ENCODE data around the gene IKZF3. TPM values are rescaled to one million over a fixed set of nuclear protein-coding genes. Genes with fewer than 3 reads are reported as not detected.

The IKZF3 gene
- total RNA-seq, 1 experiment from 2014 or later, result 0.81 TPM

DNA sequence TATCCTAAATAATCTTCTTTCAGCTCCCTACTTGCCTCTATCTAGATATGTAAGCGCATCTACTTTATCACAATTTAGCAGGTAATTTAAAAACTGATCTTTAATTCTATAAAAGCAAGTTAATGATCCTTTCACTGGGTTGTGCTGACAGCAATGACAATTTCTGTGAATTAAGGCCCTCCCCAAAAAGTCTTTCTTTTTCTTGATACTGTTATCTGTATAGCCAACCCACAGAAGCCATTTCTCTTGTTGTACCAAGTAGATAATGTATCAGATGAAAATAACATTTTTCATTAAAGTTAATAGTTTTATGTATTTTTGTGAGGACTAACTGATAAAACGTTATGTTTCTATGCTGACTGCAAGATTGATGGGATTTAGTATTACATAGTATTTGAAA, 7.7 kb upstream of the IKZF3 start (continued):
- no peak for TF ChIP-seq FOXK1 (CRISPR knock-in tag; IDR thresholded peaks at IDR 0.05)

DNA sequence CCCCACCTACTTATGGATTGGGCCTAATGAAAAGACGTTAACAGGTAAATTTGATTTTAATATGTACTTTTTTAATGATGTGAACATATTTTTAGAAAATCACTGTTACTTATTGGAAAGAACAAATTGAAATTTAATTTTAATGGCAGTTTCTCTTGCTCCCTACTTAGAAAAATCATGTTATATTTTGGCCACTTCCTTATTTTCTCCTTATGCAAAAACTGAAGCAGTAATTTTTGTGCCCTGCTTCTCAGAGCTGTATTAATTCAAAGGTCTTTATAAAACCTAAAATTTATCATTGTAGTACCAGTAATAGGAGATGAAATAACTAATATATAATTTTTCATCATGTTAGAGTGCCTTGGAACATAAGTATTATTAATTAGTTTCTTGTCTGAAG, 6.7 kb upstream of the IKZF3 start:
- H3K9me3 Mint-ChIP-seq, result no peaks in the 10 kb centered on the region
- TF ChIP-seq, protein P1, sequence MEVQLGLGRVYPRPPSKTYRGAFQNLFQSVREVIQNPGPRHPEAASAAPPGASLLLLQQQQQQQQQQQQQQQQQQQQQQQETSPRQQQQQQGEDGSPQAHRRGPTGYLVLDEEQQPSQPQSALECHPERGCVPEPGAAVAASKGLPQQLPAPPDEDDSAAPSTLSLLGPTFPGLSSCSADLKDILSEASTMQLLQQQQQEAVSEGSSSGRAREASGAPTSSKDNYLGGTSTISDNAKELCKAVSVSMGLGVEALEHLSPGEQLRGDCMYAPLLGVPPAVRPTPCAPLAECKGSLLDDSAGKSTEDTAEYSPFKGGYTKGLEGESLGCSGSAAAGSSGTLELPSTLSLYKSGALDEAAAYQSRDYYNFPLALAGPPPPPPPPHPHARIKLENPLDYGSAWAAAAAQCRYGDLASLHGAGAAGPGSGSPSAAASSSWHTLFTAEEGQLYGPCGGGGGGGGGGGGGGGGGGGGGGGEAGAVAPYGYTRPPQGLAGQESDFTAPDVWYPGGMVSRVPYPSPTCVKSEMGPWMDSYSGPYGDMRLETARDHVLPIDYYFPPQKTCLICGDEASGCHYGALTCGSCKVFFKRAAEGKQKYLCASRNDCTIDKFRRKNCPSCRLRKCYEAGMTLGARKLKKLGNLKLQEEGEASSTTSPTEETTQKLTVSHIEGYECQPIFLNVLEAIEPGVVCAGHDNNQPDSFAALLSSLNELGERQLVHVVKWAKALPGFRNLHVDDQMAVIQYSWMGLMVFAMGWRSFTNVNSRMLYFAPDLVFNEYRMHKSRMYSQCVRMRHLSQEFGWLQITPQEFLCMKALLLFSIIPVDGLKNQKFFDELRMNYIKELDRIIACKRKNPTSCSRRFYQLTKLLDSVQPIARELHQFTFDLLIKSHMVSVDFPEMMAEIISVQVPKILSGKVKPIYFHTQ (CRISPR knock-in tag; IDR thresholded peaks at IDR 0.05), result no peak
- TF ChIP-seq, protein P2, sequence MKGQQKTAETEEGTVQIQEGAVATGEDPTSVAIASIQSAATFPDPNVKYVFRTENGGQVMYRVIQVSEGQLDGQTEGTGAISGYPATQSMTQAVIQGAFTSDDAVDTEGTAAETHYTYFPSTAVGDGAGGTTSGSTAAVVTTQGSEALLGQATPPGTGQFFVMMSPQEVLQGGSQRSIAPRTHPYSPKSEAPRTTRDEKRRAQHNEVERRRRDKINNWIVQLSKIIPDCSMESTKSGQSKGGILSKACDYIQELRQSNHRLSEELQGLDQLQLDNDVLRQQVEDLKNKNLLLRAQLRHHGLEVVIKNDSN (CRISPR knock-in tag; IDR thresholded peaks at IDR 0.05), result no peak
- TF ChIP-seq FOXP1 (CRISPR knock-in tag; IDR thresholded peaks at IDR 0.05; ENCODE audit: borderline replicate concordance) (no peak), FOXK1 (CRISPR knock-in tag; IDR thresholded peaks at IDR 0.05) (no peak), TP53 (CRISPR knock-in tag; IDR thresholded peaks at IDR 0.05) (no peak), NFE2L1 (CRISPR knock-in tag; IDR thresholded peaks at IDR 0.05) (no peak), TCF7 (CRISPR knock-in tag; IDR thresholded peaks at IDR 0.05; ENCODE audit: low read depth) (no peak), NR3C1 (CRISPR knock-in tag; conservative IDR thresholded peaks at IDR 0.05; ENCODE audit: low read depth) (no peak)
- TF ChIP-seq, protein P3, sequence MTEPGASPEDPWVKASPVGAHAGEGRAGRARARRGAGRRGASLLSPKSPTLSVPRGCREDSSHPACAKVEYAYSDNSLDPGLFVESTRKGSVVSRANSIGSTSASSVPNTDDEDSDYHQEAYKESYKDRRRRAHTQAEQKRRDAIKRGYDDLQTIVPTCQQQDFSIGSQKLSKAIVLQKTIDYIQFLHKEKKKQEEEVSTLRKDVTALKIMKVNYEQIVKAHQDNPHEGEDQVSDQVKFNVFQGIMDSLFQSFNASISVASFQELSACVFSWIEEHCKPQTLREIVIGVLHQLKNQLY (CRISPR knock-in tag; IDR thresholded peaks at IDR 0.05), result no peak
- TF ChIP-seq, protein P4, sequence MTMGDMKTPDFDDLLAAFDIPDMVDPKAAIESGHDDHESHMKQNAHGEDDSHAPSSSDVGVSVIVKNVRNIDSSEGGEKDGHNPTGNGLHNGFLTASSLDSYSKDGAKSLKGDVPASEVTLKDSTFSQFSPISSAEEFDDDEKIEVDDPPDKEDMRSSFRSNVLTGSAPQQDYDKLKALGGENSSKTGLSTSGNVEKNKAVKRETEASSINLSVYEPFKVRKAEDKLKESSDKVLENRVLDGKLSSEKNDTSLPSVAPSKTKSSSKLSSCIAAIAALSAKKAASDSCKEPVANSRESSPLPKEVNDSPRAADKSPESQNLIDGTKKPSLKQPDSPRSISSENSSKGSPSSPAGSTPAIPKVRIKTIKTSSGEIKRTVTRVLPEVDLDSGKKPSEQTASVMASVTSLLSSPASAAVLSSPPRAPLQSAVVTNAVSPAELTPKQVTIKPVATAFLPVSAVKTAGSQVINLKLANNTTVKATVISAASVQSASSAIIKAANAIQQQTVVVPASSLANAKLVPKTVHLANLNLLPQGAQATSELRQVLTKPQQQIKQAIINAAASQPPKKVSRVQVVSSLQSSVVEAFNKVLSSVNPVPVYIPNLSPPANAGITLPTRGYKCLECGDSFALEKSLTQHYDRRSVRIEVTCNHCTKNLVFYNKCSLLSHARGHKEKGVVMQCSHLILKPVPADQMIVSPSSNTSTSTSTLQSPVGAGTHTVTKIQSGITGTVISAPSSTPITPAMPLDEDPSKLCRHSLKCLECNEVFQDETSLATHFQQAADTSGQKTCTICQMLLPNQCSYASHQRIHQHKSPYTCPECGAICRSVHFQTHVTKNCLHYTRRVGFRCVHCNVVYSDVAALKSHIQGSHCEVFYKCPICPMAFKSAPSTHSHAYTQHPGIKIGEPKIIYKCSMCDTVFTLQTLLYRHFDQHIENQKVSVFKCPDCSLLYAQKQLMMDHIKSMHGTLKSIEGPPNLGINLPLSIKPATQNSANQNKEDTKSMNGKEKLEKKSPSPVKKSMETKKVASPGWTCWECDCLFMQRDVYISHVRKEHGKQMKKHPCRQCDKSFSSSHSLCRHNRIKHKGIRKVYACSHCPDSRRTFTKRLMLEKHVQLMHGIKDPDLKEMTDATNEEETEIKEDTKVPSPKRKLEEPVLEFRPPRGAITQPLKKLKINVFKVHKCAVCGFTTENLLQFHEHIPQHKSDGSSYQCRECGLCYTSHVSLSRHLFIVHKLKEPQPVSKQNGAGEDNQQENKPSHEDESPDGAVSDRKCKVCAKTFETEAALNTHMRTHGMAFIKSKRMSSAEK (CRISPR knock-in tag; IDR thresholded peaks at IDR 0.05; ENCODE audit: borderline replicate concordance), result no peak
- TF ChIP-seq, protein P5, sequence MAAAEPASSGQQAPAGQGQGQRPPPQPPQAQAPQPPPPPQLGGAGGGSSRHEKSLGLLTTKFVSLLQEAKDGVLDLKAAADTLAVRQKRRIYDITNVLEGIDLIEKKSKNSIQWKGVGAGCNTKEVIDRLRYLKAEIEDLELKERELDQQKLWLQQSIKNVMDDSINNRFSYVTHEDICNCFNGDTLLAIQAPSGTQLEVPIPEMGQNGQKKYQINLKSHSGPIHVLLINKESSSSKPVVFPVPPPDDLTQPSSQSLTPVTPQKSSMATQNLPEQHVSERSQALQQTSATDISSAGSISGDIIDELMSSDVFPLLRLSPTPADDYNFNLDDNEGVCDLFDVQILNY (CRISPR knock-in tag; IDR thresholded peaks at IDR 0.05), result no peak
- TF ChIP-seq, protein P6, sequence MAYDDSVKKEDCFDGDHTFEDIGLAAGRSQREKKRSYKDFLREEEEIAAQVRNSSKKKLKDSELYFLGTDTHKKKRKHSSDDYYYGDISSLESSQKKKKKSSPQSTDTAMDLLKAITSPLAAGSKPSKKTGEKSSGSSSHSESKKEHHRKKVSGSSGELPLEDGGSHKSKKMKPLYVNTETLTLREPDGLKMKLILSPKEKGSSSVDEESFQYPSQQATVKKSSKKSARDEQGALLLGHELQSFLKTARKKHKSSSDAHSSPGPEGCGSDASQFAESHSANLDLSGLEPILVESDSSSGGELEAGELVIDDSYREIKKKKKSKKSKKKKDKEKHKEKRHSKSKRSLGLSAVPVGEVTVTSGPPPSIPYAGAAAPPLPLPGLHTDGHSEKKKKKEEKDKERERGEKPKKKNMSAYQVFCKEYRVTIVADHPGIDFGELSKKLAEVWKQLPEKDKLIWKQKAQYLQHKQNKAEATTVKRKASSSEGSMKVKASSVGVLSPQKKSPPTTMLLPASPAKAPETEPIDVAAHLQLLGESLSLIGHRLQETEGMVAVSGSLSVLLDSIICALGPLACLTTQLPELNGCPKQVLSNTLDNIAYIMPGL (CRISPR knock-in tag; IDR thresholded peaks at IDR 0.05), result no peak
- H3K4me1 Mint-ChIP-seq, result no peaks in the 10 kb centered on the region
- H3K36me3 Mint-ChIP-seq, result no peaks in the 10 kb centered on the region
- H3K27ac Mint-ChIP-seq, result no peak overlapping the region
- ChIA-PET CTCF (no interaction called here), POLR2A (no interaction called here)
- DNase-seq (ENCODE audit: low spot score), result no peak
- peaks cover 36% of the 10 kb centered on the region for H3K27me3 Mint-ChIP-seq (ENCODE audit: low read depth)
- ATAC-seq, result no peak
- H3K4me3 Mint-ChIP-seq, result no peak overlapping the region
